Stomach (tissue), 4 donors: ENCODE results near the gene FRY.

Source experiments
- CTCF ChIP-seq, 7 experiments: fragments of 450-650 bp in 4 of 7; fragments of 200-600 bp in 3 of 7; sonication (generic) in 3 of 7; IDR thresholded peaks; one replicate each; pipeline ENCODE4 v1.5.1; 2016 to 2019; ENCODE audit warnings: antibody characterized with exemption in 7 of 7, control low read depth in 2 of 7, mild to moderate bottlenecking in 1 of 7
- POLR2AphosphoS5 ChIP-seq, 3 donors: sonication (generic); formaldehyde crosslinking; IDR thresholded peaks; one replicate each; pipeline ENCODE4 v1.6.1; 2016; ENCODE audit warnings: antibody characterized with exemption in 3 of 3

GRCh38 chr13:32063619-32064233 lies 32.2 kb downstream of the FRY start:
- TF ChIP-seq POLR2AphosphoS5 (IDR thresholded peaks at IDR 0.05) (no peak), CTCF (IDR thresholded peaks at IDR 0.05) (no peak)
